Parathyroid adenoma (tissue), 2 donors: ENCODE data around the gene OXA1L.
"Not testable (repeated sequence)": the region's sequence is repeated elsewhere in the genome, so short reads cannot be mapped to it uniquely, and the experiment has no call there.

Experiments used
- H2AFZ ChIP-seq: fragments of 300-600 bp; sonication (generic); one replicate; pipeline ENCODE4 v1.7.0; 2017; ENCODE audit warnings: antibody characterized with exemption, mild to moderate bottlenecking
- H3K27ac ChIP-seq: fragments of 300-600 bp; sonication (generic); one replicate; pipeline ENCODE4 v1.7.0; 2017
- H3K27me3 ChIP-seq: fragments of 300-600 bp; sonication (generic); one replicate; pipeline ENCODE4 v1.7.0; 2017; ENCODE audit warnings: low read length; ENCODE audit not compliant: control insufficient read depth, insufficient read depth
- H3K36me3 ChIP-seq: fragments of 300-600 bp; sonication (generic); one replicate; pipeline ENCODE4 v1.7.0; 2017; ENCODE audit warnings: low read length; ENCODE audit not compliant: control insufficient read depth, insufficient read depth
- H3K4me1 ChIP-seq: fragments of 300-600 bp; sonication (generic); one replicate; pipeline ENCODE4 v1.7.0; 2017; ENCODE audit warnings: control low read depth
- H3K4me2 ChIP-seq: fragments of 300-600 bp; sonication (generic); one replicate; pipeline ENCODE4 v1.7.0; 2017; ENCODE audit warnings: low read length
- H3K4me3 ChIP-seq: fragments of 300-600 bp; sonication (generic); one replicate; pipeline ENCODE4 v1.7.0; 2017; ENCODE audit warnings: low read depth, low read length
- H3K79me2 ChIP-seq: fragments of 300-600 bp; sonication (generic); one replicate; pipeline ENCODE4 v1.7.0; 2017; ENCODE audit warnings: control low read depth
- H3K9ac ChIP-seq: fragments of 300-600 bp; sonication (generic); one replicate; pipeline ENCODE4 v1.7.0; 2017; ENCODE audit warnings: mild to moderate bottlenecking
- H3K9me3 ChIP-seq: fragments of 300-600 bp; sonication (generic); one replicate; pipeline ENCODE4 v1.7.0; 2017; ENCODE audit warnings: low read length; ENCODE audit not compliant: control insufficient read depth
- CTCF ChIP-seq: fragments of 300-600 bp; sonication (generic); IDR thresholded peaks from one replicate; pipeline ENCODE4 v1.7.0; 2017; ENCODE audit warnings: antibody characterized with exemption, mild to moderate bottlenecking
- donor health status: primary hyperparathyroidism.

Gene OXA1L

GRCh38 chr14:22773162-22774010 is 6.9 kb downstream of the OXA1L start:
- no peak overlapping the region for H3K4me2 ChIP-seq
- no peak for TF ChIP-seq CTCF
- H3K4me1 ChIP-seq = peaks cover 9% of the 10 kb centered on the region
- H3K79me2 ChIP-seq = no peaks in the 10 kb centered on the region
- no peaks in the 10 kb centered on the region for H3K36me3 ChIP-seq
- H3K9ac ChIP-seq = no peak overlapping the region
- H3K27me3 ChIP-seq = no peaks in the 10 kb centered on the region
- H3K4me3 ChIP-seq = no peak overlapping the region
- no peaks in the 10 kb centered on the region for H3K9me3 ChIP-seq
- no peak overlapping the region for H3K27ac ChIP-seq
- no peak overlapping the region for H2AFZ ChIP-seq

DNA sequence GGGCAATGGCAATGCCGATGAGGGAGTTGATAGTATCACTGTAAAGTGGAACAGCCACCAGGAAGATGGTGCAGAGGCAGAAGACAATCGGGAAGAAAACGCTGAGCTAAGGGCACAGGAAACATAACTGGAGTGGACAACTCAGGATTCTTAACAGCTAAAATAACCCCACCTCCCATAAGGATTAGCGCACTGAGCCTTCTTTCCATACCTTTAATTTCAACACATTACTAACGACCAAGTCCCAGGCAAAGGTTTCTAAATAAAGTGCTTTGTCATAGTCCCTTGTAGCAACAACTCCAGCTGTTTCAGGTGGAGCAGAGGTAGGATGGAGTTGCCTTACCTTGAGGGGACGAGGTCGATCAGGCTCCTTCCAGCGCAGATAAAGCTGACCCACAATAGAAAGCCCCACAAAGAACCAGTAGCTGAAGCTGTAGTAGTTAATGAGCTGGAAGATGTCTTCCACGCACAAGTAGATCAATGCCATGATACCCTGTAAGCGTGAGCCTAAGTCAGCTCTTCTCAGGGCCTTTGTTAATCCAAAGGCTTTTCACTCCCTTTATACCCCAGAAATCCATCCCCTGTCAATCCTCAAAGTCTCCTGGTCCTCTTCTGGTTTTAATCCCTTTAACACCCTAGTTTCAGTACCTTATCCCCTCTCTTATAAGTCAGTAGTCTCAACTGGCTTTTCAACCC is 7.7 kb downstream of the OXA1L start:
- no peaks in the 10 kb centered on the region for H3K36me3 ChIP-seq

GRCh38 chr14:22776215-22776614 is 9.7 kb downstream of the OXA1L start:
- Histone ChIP-seq H3K9ac (no peak overlapping the region), H2AFZ (no peak overlapping the region), H3K4me3 (no peak overlapping the region), H3K4me1 (peaks cover 11% of the 10 kb centered on the region), H3K79me2 (no peaks in the 10 kb centered on the region), H3K9me3 (no peaks in the 10 kb centered on the region), H3K36me3 (no peaks in the 10 kb centered on the region), H3K4me2 (no peak overlapping the region), H3K27ac (no peak overlapping the region), H3K27me3 (no peaks in the 10 kb centered on the region)
- no peak for TF ChIP-seq CTCF

More for the DNA sequence above, 7.7 kb downstream of the OXA1L start:
- Histone ChIP-seq H3K27ac (no peak overlapping the region), H3K9ac (no peak overlapping the region), H2AFZ (no peak overlapping the region), H3K4me1 (peaks cover 9% of the 10 kb centered on the region), H3K9me3 (no peaks in the 10 kb centered on the region), H3K4me3 (no peak overlapping the region), H3K4me2 (no peak overlapping the region), H3K79me2 (no peaks in the 10 kb centered on the region), H3K27me3 (no peaks in the 10 kb centered on the region)
- TF ChIP-seq CTCF = no peak

GRCh38 chr14:22776849-22777248 is 10.4 kb downstream of the OXA1L start:
- not testable (repeated sequence) for H2AFZ ChIP-seq, H3K9ac ChIP-seq, H3K79me2 ChIP-seq, H3K36me3 ChIP-seq, H3K4me3 ChIP-seq, H3K27ac ChIP-seq, H3K9me3 ChIP-seq, H3K4me2 ChIP-seq, H3K27me3 ChIP-seq
- peaks cover 17% of the 10 kb centered on the region for H3K4me1 ChIP-seq

DNA sequence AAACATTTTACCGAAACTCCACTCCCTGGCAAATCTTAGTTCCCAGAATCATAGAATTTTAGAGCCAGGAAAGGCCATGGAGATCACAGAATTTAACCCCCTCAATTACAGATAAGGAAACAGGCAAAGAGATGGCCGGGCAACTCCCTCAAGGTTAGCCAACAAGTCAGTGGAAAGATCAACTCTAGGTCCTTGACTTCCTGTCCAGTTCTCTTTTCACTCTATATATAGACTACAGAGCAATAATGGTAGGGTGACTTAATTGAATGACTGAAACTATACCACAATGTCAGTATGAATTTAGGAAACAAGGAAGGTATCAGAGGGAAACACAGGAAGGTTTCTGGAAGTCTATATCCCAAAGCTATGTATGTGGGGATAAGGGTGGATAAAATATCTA is 11.6 kb downstream of the OXA1L start:
- Histone ChIP-seq H3K4me2 (no peak overlapping the region), H3K27me3 (no peaks in the 10 kb centered on the region), H3K27ac (no peak overlapping the region), H3K36me3 (no peaks in the 10 kb centered on the region), H3K4me3 (no peak overlapping the region), H3K79me2 (no peaks in the 10 kb centered on the region), H3K9me3 (no peaks in the 10 kb centered on the region), H2AFZ (no peak overlapping the region), H3K4me1 (peaks cover 17% of the 10 kb centered on the region), H3K9ac (no peak overlapping the region)
- no peak for TF ChIP-seq CTCF
